ENCODE results near the gene ZNF428. TPM values are rescaled to one million over a fixed set of nuclear protein-coding genes. Genes with fewer than 3 reads are reported as not detected.
"Not testable (repeated sequence)": the region's sequence is repeated elsewhere in the genome, so short reads cannot be mapped to it uniquely, and the experiment has no call there.

Gene ZNF428
- total and polyA plus RNA-seq, 7 donors = 12.4 to 39.0 (median 27.9) TPM

DNA sequence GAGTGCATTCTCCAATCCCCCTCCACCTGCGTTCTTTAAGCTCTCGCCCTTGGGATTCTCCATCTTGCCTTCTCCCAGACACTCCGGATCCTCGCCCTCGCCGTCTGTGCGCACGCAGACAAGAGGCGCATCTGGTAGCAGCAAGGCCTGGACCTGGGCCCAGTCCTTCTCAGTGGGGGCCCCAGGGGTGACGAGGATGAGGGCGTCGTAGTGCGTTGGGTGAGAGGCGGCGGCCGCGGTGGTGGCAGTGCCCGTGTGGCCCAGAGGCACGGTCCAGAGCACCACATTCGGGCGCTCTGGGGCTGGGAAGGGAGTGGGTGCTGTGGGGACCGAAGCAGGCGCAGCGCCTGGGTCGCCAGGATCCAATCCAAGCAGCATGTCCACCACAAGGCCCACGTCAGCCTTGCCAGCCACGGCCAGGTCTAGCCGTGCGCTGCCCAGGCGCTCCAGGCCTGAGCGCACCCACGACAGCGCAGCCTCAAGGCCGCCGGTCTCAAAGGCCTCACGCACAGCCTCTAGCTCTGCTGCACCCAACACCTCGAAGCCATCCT lies 26.6 kb downstream of the ZNF428 start:
- WGBS, 3 donors = 94% methylated on average over 37 of the region's 37 CpGs
- intact Hi-C loops (cut with DNase I) = loop anchor here (2.0 to 10.0 kb wide), 2 partner anchors 14 to 58 kb away; partner anchors contain the start of gene ZNF575 (in 1 of the 2)
- Histone ChIP-seq H3K4me3 (no peak overlapping the region), H3K4me1 (peaks cover 26% of the 10 kb centered on the region), H3K9me3 (no peaks in the 10 kb centered on the region), H3K27ac (no peak overlapping the region), H3K27me3 (ENCODE audit: insufficient read depth in 3 of 3, low read length in 2 of 3) (no peaks in the 10 kb centered on the region), H3K36me3 (ENCODE audit: insufficient read depth in 1 of 2, low read depth in 1 of 2) (peaks cover 7 to 57% of the 10 kb centered on the region in 2 donors)
- TF ChIP-seq CTCF (IDR thresholded peaks at IDR 0.05) = no peak
- ATAC-seq (no peak), DNase-seq (no peak)

GRCh38 chr19:43591904-43592772 lies 27.3 kb downstream of the ZNF428 start:
- WGBS, 3 donors = 93 to 94% (median 94%) methylated on average over 61 to 63 of the region's 63 CpGs

DNA sequence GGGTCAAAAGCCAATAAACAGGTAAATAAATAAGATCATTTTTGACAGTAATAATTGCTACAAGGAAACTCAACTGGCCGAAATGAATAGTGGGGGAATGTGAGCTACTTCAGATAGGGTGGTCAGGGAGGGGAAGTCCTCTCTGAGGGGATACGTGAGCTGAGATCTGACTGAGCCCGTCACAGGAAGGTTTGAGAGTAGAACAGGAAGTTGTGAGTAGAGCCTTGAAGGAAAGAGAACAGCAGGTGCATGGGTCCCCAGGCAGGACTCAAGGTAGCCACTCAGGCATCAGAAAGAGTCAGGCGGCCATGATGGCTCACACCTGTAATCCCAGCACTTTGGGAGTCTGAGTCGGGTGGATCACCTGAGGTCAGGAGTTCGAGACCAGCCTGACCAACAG lies 29.8 kb downstream of the ZNF428 start:
- ATAC-seq = no peak
- H3K4me1 ChIP-seq = peaks cover 11% of the 10 kb centered on the region
- intact Hi-C loops (cut with DNase I) = loop anchor here in 1 of 2 donors (10.0 kb wide), 1 partner anchor 55 kb away; the partner anchor contains the start of gene ZNF575
- no peaks in the 10 kb centered on the region for H3K9me3 ChIP-seq
- no peaks in the 10 kb centered on the region for H3K27me3 ChIP-seq (ENCODE audit: insufficient read depth in 3 of 3, low read length in 2 of 3)
- TF ChIP-seq CTCF (IDR thresholded peaks at IDR 0.05) = no peak
- no peak overlapping the region for H3K4me3 ChIP-seq
- no peak for DNase-seq
- 78 to 91% (median 82%) methylated on average over 6 of the region's 6 CpGs for WGBS, 3 donors
- no peak overlapping the region for H3K27ac ChIP-seq
- peaks cover 7 to 57% of the 10 kb centered on the region in 2 donors for H3K36me3 ChIP-seq (ENCODE audit: insufficient read depth in 1 of 2, low read depth in 1 of 2)

More at GRCh38 chr19:43591904-43592772, 27.3 kb downstream of the ZNF428 start:
- Histone ChIP-seq H3K36me3 (ENCODE audit: insufficient read depth in 1 of 2, low read depth in 1 of 2) (peaks cover 7 to 57% of the 10 kb centered on the region in 2 donors), H3K27ac (no peak overlapping the region), H3K9me3 (no peaks in the 10 kb centered on the region), H3K4me3 (no peak overlapping the region), H3K4me1 (peaks cover 20% of the 10 kb centered on the region), H3K27me3 (ENCODE audit: insufficient read depth in 3 of 3, low read length in 2 of 3) (no peaks in the 10 kb centered on the region)
- intact Hi-C loops (cut with DNase I) = loop anchor here (2.0 to 10.0 kb wide), 2 partner anchors 13 to 57 kb away; partner anchors contain the start of gene ZNF575 (in 1 of the 2)
- TF ChIP-seq CTCF (IDR thresholded peaks at IDR 0.05) = no peak
- DNase-seq (no peak), ATAC-seq (no peak)

DNA sequence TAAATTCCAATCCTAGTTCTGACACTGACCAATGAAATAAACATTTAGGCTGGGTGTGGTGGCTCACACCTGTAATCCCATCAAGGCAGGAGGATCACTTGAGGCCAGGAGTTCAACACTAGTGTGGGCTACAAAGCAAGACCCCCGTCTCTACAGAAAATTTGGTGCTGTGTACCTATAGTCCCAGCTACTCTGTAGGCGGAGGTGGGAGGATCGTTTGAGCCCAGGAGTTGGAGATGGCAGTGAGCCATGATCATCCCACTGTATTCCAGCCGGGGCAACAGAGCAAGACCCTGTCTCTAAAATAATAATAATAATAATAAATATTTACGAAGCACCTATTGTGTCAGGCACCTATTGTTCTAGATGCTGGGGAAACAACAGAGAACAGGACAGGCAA lies 30.2 kb downstream of the ZNF428 start:
- H3K4me3 ChIP-seq = no peak overlapping the region
- peaks cover 7 to 57% of the 10 kb centered on the region in 2 donors for H3K36me3 ChIP-seq (ENCODE audit: insufficient read depth in 1 of 2, low read depth in 1 of 2)
- DNase-seq = no peak
- ATAC-seq = no peak
- intact Hi-C loops (cut with DNase I) = no loop called here
- no peak overlapping the region for H3K27ac ChIP-seq
- whole genome bisulfite sequencing, 3 donors = 80 to 87% (median 82%) methylated on average over 5 of the region's 5 CpGs
- no peak for TF ChIP-seq CTCF (IDR thresholded peaks at IDR 0.05)
- H3K4me1 ChIP-seq = peaks cover 7% of the 10 kb centered on the region
- H3K27me3 ChIP-seq (ENCODE audit: insufficient read depth in 3 of 3, low read length in 2 of 3) = no peaks in the 10 kb centered on the region
- no peaks in the 10 kb centered on the region for H3K9me3 ChIP-seq

GRCh38 chr19:43587029-43587428 lies 32.4 kb downstream of the ZNF428 start:
- ATAC-seq; H3K27ac ChIP-seq; H3K9me3 ChIP-seq; H3K4me3 ChIP-seq; DNase-seq; intact Hi-C loops (cut with DNase I); H3K4me1 ChIP-seq; H3K27me3 ChIP-seq (ENCODE audit: insufficient read depth in 3 of 3, low read length in 2 of 3): not testable (repeated sequence)
- peaks cover 7 to 34% of the 10 kb centered on the region in 2 donors for H3K36me3 ChIP-seq (ENCODE audit: insufficient read depth in 1 of 2, low read depth in 1 of 2)
- 92 to 94% (median 94%) methylated on average over 3 of the region's 3 CpGs for WGBS, 3 donors

Measured in psoas muscle (tissue), 8 donors.